Erythroblast (primary cell): ENCODE results near the gene ZMYM3.

ENCODE experiments used
- GATA1 ChIP-seq: IDR thresholded peaks from 2 replicates; pipeline ENCODE4 v1.6.1; 2011; ENCODE audit warnings: low read depth, mild to moderate bottlenecking, control low read depth, low read length, moderate library complexity
- POLR2A ChIP-seq: IDR thresholded peaks from 2 replicates; pipeline ENCODE4 v1.6.1; 2011; ENCODE audit warnings: mild to moderate bottlenecking, low read length

DNA sequence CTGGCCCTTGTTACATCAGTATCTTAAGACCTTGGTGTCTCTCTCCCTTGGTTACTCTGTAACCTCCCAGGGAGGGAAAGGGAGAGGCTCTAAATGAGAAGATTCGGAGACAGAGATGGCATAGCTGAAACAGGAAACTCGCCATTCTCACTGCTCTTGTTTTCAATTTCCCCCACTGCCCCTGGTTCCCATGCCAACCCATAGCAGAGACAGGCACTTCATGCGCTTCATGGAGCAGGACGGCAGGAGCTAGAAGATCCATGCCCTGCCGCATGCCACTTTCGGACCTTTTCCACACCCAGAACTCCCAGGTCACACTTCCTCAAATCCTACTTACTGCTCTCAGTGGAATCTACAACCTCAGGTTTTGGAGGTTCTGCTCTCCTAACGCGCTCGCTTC lies 3.1 kb downstream of the ZMYM3 start:
- TF ChIP-seq POLR2A (no peak), GATA1 (no peak)
